HG02623 (cell line): Measurements from ENCODE around the gene ATP1A2.

Experiments
- ATAC-seq: cut with Tn5 transposase; IDR thresholded peaks from one replicate; pipeline ENCODE4 v1.9.1; 2021; ENCODE audit warnings: moderate library complexity; ENCODE audit not compliant: unreplicated experiment

ATP1A2 gene

GRCh38 chr1:160115545-160116282 is at the start of gene ATP1A2:
ATP1A2 (plus strand) TSS chr1:160115759; CDS start chr1:160115862, 103 bp downstream.
- ATAC-seq, result no peak

- ATAC-seq, result no peak
These were observed 48.5 kb upstream of the ATP1A2 start for GRCh38 chr1:160066829-160067745.

GRCh38 chr1:160068225-160068624 is 47.3 kb upstream of the ATP1A2 start:
- ATAC-seq, result no peak

- ATAC-seq, result no peak
These were observed 45.9 kb upstream of the ATP1A2 start, which contains the start of gene KCNJ10 for GRCh38 chr1:160069460-160070231. KCNJ10 (minus strand) TSS chr1:160070160; CDS start chr1:160042532, 27,628 bp downstream.

- ATAC-seq, result no peak
These were observed 45.1 kb upstream of the ATP1A2 start for GRCh38 chr1:160070243-160071163.

GRCh38 chr1:160071289-160071688 is 44.3 kb upstream of the ATP1A2 start:
- no peak for ATAC-seq

GRCh38 chr1:160074865-160075264 is 40.7 kb upstream of the ATP1A2 start:
- ATAC-seq, result no peak

- no peak for ATAC-seq
These were observed 39.7 kb upstream of the ATP1A2 start for GRCh38 chr1:160075836-160076235.

- ATAC-seq, result no peak
These were observed 39.3 kb upstream of the ATP1A2 start for GRCh38 chr1:160076295-160076694.

GRCh38 chr1:160077486-160077885 is 38.1 kb upstream of the ATP1A2 start:
- no peak for ATAC-seq

- ATAC-seq, result peak; percentile 60
These were observed 36.9 kb upstream of the ATP1A2 start for GRCh38 chr1:160078512-160079195.

- no peak for ATAC-seq
These were observed 36.1 kb upstream of the ATP1A2 start for GRCh38 chr1:160079448-160079847.

GRCh38 chr1:160080381-160081100 is 35.0 kb upstream of the ATP1A2 start:
- ATAC-seq, result no peak

- ATAC-seq, result no peak
These were observed 34.2 kb upstream of the ATP1A2 start, which contains the start of gene KCNJ9 for GRCh38 chr1:160081261-160081936. KCNJ9 (plus strand) TSS chr1:160081538; CDS start chr1:160084031, 2,493 bp downstream.

- ATAC-seq, result no peak
These were observed 33.1 kb upstream of the ATP1A2 start for GRCh38 chr1:160082487-160082886.

- ATAC-seq, result no peak
These were observed 32.6 kb upstream of the ATP1A2 start for GRCh38 chr1:160082926-160083325.

GRCh38 chr1:160083968-160084770 is 31.4 kb upstream of the ATP1A2 start:
- peak; percentile 56 for ATAC-seq
